Measurements from ENCODE around the gene NGDN.
"Not testable (repeated sequence)": the region's sequence is repeated elsewhere in the genome, so short reads cannot be mapped to it uniquely, and the experiment has no call there.

Gene NGDN

GRCh38 chr14:23454445-23454856 is 15.1 kb upstream of the NGDN start:
- TF ChIP-seq, protein P1, sequence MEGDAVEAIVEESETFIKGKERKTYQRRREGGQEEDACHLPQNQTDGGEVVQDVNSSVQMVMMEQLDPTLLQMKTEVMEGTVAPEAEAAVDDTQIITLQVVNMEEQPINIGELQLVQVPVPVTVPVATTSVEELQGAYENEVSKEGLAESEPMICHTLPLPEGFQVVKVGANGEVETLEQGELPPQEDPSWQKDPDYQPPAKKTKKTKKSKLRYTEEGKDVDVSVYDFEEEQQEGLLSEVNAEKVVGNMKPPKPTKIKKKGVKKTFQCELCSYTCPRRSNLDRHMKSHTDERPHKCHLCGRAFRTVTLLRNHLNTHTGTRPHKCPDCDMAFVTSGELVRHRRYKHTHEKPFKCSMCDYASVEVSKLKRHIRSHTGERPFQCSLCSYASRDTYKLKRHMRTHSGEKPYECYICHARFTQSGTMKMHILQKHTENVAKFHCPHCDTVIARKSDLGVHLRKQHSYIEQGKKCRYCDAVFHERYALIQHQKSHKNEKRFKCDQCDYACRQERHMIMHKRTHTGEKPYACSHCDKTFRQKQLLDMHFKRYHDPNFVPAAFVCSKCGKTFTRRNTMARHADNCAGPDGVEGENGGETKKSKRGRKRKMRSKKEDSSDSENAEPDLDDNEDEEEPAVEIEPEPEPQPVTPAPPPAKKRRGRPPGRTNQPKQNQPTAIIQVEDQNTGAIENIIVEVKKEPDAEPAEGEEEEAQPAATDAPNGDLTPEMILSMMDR (IDR thresholded peaks at IDR 0.05; ENCODE audit: low read depth, low read length) = no peak
- DNase-seq (ENCODE audit: low read depth, low spot score) = no peak
- H3K4me3 ChIP-seq (ENCODE audit: low read depth, low read length) = no peak overlapping the region
- in situ Hi-C loops (cut with HindIII; ENCODE audit: low sequenced_read_pairs) = no loop called here

DNA sequence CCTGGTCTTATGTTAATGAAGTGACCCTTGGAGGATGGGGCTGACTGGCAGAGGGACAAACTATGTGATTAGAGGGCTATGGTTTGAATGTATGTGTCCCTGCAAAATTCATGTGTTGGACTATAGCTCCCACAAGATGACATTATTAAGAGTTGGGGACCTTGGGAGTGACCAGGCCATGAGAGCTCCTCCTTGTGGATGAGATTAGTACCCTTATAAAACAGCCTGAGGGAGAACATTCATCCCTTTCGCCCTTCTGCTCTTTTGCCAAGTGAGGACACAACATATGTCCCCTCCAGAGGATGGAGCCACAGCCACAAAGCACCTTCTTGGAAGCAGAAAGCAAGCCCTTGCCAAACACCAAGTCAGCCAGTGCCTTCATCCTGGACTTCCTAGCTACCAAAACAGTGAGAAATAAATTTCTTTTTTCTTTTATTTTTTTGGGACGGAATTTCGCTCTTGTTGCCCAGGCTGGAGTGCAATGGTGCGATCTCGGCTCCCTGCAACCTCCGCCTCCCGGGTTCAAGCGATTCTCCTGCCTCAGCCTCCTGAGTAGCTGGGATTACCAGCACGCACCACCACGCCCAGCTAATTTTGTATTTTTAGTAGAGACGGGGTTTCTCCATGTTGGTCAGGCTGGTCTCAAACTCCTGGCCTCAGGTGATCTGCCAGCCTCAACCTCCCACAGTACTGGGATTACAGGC is 12.5 kb upstream of the NGDN start:
- H3K4me3 ChIP-seq (ENCODE audit: low read depth, low read length); in situ Hi-C loops (cut with HindIII; ENCODE audit: low sequenced_read_pairs); DNase-seq (ENCODE audit: low read depth, low spot score): not testable (repeated sequence)

GRCh38 chr14:23457587-23458445 is 11.7 kb upstream of the NGDN start:
- no peak overlapping the region for H3K4me3 ChIP-seq (ENCODE audit: low read depth, low read length)
- in situ Hi-C loops (cut with HindIII; ENCODE audit: low sequenced_read_pairs) = no loop called here

More for the DNA sequence above, 12.5 kb upstream of the NGDN start:
- TF ChIP-seq, protein P1 (IDR thresholded peaks at IDR 0.05; ENCODE audit: low read depth, low read length) = peak; percentile 31

GRCh38 chr14:23460960-23461359 is 8.5 kb upstream of the NGDN start:
- no peak for DNase-seq (ENCODE audit: low read depth, low spot score)
- in situ Hi-C loops (cut with HindIII; ENCODE audit: low sequenced_read_pairs) = no loop called here
- TF ChIP-seq, protein P1 (IDR thresholded peaks at IDR 0.05; ENCODE audit: low read depth, low read length) = no peak

More at GRCh38 chr14:23457587-23458445, 11.7 kb upstream of the NGDN start:
- TF ChIP-seq, protein P1 (IDR thresholded peaks at IDR 0.05; ENCODE audit: low read depth, low read length) = no peak
- no peak for DNase-seq (ENCODE audit: low read depth, low spot score)

GRCh38 chr14:23464700-23465099 is 4.8 kb upstream of the NGDN start:
- no peak overlapping the region for H3K4me3 ChIP-seq (ENCODE audit: low read depth, low read length)
- TF ChIP-seq, protein P1 (IDR thresholded peaks at IDR 0.05; ENCODE audit: low read depth, low read length) = no peak
- in situ Hi-C loops (cut with HindIII; ENCODE audit: low sequenced_read_pairs) = no loop called here
- DNase-seq (ENCODE audit: low read depth, low spot score) = no peak

More at GRCh38 chr14:23460960-23461359, 8.5 kb upstream of the NGDN start:
- no peak overlapping the region for H3K4me3 ChIP-seq (ENCODE audit: low read depth, low read length)

- in situ Hi-C loops (cut with HindIII; ENCODE audit: low sequenced_read_pairs) = no loop called here
- TF ChIP-seq, protein P1 (IDR thresholded peaks at IDR 0.05; ENCODE audit: low read depth, low read length) = no peak
- no peak for DNase-seq (ENCODE audit: low read depth, low spot score)
- no peak overlapping the region for H3K4me3 ChIP-seq (ENCODE audit: low read depth, low read length)
These were observed 4.2 kb upstream of the NGDN start for GRCh38 chr14:23465261-23465660.
